Epithelial cell of proximal tubule (primary cell): ENCODE results near the gene ORAI1. TPM values are rescaled to one million over a fixed set of nuclear protein-coding genes. Genes with fewer than 3 reads are reported as not detected.

Experiments
- DNase-seq: peaks from one replicate; pipeline ENCODE4 v3.0.0-alpha.2; 2011; ENCODE audit warnings: low read depth
- H3K4me3 ChIP-seq: 2 replicates; pipeline ENCODE4 v1.5.1; 2011; ENCODE audit warnings: low read depth, mild to moderate bottlenecking, low read length
- total RNA-seq: library from RNA; depleted of rRNA; stranded (reverse); fragments of >200 nt; gene quantifications from 2 replicates; pipeline ENCODE4 v1.2.3, GENCODE V29; 2015
- TF ChIP-seq, protein P1 (sequence below): conservative IDR thresholded peaks from 2 replicates; pipeline ENCODE4 v1.5.1; 2012; ENCODE audit warnings: low read depth, mild to moderate bottlenecking, low read length

Gene ORAI1
- total RNA-seq, 1 donor from 2014 or later: 20.1 TPM

DNA sequence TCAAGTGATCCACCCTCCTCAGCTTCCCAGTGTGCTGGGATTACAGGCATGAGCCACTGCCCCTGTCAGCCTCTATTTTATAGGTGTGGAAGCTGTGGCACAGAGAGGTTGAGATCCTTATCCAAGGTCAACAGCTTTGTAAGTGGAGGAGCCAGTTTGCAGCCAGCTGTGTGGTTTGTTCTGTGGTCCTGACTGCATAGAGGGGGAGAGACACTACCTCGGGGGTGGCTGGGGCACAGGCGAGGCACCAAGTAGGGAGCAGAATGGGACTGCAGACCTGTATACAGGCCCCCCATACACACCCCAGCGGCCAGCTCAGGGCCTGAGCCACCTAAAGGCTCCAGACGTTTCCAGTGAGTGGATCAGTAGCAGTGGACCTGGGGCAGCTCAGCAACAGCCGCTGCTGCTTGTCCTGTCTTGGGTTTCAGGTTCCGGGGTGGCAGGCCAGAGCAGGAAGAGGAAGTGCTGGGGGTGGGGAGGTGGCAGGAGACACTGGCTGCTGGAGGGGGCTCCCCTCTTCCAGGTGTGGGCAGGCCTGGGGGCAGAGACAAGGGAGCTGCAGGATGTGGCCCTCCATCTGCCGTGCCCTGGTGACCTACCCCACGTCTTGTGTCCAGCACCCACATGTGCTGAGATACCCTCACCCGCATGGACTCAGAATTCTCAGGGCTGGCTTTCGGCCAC is 11.0 kb downstream of the ORAI1 start:
- DNase-seq: no peak

DNA sequence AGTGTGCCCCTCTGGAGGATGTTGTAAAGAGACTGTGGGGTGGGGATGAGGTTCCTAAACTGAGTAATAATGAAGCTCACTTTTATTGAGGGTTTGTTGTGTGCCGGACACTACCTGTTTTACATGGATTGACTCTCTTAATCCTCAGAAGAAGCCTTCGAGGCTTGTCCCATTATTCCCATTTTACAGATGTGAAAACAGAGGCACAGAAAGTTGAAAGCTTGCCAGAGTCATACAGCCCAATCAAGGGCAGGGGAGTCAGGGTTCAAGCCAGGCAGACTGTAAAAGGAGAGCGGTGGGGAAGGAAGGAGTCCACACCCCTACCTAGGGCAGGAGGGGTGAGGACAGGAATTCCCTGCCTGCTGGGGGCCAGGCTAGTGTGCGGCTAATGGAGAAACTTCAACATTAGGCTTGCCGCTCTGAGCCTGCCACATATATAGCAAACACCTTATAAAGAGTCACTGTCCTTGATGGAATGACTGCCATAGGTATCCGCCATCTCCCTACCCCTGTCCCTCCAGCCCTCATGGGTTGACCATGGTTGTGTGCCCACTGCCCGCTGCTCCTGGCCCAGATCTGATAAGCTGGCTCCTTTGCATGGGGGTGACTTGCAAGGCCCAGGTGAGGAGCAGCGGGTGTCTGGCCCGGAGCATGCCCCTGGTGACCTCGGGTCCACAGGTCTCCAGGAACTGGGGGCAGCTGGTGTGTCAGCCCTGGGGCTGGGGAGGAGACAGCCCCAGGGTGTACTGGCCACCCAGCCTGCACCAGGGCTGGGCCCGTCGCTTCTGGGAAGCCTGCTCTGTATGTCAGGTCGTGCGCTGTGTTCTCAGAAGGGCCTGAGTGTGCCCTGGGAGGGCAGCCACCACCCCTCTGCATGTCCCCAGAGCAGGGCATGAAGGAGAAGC is 12.2 kb downstream of the ORAI1 start:
- no peak overlapping the region for H3K4me3 ChIP-seq
- TF ChIP-seq, protein P1, sequence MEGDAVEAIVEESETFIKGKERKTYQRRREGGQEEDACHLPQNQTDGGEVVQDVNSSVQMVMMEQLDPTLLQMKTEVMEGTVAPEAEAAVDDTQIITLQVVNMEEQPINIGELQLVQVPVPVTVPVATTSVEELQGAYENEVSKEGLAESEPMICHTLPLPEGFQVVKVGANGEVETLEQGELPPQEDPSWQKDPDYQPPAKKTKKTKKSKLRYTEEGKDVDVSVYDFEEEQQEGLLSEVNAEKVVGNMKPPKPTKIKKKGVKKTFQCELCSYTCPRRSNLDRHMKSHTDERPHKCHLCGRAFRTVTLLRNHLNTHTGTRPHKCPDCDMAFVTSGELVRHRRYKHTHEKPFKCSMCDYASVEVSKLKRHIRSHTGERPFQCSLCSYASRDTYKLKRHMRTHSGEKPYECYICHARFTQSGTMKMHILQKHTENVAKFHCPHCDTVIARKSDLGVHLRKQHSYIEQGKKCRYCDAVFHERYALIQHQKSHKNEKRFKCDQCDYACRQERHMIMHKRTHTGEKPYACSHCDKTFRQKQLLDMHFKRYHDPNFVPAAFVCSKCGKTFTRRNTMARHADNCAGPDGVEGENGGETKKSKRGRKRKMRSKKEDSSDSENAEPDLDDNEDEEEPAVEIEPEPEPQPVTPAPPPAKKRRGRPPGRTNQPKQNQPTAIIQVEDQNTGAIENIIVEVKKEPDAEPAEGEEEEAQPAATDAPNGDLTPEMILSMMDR: no peak
- DNase-seq: no peak

More for the DNA sequence above, 11.0 kb downstream of the ORAI1 start:
- TF ChIP-seq, protein P1: no peak
- no peak overlapping the region for H3K4me3 ChIP-seq

DNA sequence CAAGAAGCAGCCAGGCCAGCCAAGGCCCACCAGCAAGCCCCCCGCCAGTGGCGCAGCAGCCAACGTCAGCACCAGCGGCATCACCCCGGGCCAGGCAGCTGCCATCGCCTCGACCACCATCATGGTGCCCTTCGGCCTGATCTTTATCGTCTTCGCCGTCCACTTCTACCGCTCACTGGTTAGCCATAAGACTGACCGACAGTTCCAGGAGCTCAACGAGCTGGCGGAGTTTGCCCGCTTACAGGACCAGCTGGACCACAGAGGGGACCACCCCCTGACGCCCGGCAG is 15.0 kb downstream of the ORAI1 start:
- H3K4me3 ChIP-seq: no peak overlapping the region
- TF ChIP-seq, protein P1: no peak
- DNase-seq: no peak

DNA sequence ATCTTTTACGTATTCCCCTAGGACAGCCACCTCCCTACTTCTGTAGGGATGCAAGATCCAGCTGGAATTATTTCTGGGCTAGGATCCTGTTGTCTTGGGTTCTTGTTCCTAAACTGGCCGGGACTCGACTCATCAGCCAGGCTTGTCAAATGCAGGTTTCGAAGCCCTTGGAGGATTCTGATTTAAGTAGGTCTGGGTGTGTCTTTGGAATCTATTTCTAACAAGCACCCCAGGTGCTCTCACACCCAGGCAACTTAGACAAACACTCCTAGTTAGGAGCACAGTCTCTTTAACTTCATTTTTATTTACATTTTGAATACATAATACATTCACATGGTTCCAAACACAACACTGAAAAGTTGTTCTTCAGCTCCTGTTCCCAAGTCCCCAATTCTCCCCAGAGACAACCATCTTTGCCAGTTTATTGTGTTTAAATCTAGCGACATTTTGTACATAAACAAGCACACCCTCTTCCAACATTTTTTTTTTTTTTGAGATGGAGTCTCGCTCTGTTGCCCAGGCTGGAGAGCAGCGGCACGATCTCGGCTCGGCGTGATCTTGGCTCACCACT is 22.2 kb downstream of the ORAI1 start:
- no peak overlapping the region for H3K4me3 ChIP-seq
- TF ChIP-seq, protein P1: no peak
- no peak for DNase-seq

DNA sequence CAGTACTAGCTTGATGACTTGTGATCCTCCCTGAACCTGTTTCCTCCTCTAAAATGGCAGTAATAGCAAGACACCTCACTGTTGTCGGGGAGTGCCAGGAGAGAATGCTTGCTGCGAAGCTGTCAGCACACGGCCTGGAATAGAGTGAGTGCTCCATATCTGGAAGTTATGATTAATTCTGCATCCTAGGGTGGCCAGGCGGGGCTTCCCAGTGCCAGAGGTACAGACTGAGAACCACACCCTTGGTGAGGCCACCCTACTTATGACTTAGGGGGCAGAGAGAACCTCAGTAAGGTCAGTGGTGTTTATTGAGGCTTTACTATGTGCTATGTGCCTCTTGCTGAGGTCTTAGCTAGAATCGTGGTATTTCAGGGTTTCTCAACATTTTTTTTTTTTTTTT is 23.0 kb downstream of the ORAI1 start:
- no peak overlapping the region for H3K4me3 ChIP-seq
- TF ChIP-seq, protein P1: no peak
- DNase-seq: no peak

DNA sequence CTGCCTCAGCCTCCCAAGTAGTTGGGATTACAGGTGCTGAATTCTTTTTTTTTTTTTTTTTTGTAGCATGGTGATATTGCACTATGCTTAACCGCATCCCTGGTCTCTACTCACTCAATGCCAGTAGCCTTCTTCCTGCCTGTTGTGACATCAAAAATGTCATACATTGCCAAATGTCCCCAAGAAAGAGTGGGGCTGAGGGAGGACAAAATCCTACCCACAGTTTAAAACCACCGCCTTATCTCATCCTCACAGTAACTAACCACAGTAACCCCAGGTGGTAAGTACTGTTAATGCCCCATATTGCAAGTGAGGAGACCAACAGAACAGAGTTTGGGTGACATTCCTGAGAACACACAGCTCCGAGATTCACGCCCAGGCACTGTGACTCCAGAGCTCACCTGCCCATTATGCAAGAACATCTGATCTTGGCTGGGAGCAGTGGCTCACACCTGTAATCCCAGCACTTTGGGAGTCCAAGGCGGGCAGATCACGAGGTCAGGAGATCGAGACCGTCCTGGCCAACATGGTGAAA is 23.6 kb downstream of the ORAI1 start:
- TF ChIP-seq, protein P1: no peak

More for the DNA sequence above, 23.6 kb downstream of the ORAI1 start:
- no peak for DNase-seq
- no peak overlapping the region for H3K4me3 ChIP-seq
